Fibroblast of skin of right biceps (primary cell): ENCODE measurements around the gene RBM5.
A peak's percentile ranks its signal among the peaks of the same experiment; 100 is the strongest.

Experiments
- DNase-seq: peaks from one replicate; pipeline ENCODE4 v3.0.0-alpha.2; 2013

RBM5 gene

DNA sequence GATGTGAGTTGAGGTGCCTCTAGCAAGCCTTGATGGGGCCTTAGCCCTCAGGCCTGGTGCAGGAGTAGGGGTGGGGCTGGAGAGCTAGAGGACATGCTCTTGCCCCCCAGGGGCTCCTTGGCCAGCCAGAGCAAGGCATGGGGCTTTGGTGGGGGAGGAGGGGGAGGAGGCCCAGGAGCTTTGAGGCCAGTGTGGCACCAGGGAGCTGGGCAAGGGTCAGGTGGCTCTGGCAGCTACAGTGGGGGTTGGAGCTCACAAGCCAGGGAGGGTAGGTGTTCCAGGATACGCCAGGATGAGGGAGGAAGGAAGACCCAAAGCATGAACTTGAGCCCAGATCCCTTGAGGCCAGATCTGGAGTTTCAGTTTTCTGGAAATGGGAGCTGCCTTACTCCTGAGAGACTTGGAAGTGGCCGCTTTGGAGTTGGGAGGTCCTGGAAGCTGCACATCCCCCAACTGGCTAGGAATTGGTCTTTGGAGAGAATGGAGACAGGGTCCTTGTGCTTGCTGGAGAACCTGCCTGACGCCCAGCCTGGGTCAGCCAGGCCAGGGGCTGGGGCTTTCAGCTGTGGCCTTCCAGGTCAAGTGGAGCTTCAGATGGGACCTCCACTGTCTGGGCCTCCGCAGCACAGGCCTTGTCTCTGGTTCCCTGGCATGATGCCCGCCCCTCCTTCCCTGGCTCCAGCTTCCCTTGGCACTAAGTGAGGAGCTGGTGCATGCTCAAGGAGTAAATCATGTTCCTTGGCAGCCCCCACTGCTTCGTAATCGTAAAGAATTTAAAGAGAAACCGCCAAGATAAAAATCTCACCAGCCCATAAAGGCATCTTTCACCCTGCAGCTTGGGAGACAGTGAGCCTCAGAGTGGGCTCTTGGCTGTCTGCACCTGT, 75.1 kb downstream of the RBM5 start:
- peak; percentile 95 for DNase-seq

DNA sequence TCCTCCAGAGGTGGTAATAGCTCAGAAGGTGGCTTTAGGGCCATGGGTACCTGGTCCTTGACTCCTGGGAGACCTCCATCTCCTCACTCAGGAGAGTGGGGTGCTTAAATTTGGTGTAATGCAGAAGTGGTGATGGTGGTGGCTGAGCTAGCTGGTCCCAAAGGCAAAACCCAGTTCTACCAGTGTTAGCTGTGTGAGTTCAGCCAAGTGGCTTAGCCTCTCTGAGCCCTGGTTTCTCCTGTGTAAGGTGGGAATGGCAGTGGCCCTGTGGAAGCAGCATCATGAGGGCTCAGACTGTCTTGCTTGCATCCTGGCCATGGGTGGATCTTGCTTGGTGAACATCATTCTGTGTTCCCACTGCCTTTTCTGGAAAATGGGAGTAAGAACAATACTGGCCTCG, 75.8 kb downstream of the RBM5 start:
- no peak for DNase-seq

DNA sequence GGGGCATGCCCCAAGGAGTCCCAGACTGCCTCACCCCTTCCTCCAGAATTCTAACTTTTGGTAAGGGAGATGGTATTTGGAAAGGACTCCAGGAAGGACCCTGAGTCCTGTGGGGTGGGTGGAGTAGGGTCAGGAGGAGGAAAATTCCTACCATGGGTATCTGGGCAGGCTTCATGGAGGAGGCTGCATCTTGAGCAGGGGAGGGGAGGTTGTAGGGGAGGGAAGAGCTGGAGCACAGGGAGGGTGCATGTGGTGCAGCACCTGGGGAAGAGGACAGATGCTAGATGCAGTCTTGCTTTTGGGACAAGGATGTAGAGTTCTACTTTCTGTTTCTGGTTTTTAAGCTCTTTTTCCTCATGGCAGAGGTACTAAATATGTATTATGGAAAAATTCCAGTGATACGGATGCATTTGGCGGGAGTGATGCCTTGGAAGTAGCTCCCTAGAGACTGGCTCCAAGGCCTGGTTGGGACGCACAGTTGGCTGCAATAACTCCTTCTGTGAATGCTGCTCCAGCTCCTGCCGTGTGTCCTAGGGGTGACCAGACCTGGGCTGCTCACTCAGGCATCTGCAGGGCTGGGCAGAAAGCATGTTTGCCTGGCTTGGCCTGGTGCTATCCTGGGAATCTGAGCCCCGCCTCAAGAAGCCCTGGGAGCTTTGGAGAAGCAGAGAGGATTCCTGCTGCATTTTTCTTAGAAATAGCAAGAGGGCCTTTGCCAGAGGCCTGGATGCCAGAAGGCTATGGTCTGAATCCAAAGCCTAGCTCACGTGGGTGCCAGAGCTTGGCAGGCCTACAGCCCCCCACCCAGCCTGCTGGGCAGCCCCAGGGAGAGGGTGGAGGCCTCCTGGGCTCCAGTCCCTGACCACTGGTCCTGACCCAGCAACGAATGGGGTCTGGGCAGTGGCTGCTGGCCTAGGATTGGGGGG, 76.5 kb downstream of the RBM5 start:
- DNase-seq: peak; percentile 70

DNA sequence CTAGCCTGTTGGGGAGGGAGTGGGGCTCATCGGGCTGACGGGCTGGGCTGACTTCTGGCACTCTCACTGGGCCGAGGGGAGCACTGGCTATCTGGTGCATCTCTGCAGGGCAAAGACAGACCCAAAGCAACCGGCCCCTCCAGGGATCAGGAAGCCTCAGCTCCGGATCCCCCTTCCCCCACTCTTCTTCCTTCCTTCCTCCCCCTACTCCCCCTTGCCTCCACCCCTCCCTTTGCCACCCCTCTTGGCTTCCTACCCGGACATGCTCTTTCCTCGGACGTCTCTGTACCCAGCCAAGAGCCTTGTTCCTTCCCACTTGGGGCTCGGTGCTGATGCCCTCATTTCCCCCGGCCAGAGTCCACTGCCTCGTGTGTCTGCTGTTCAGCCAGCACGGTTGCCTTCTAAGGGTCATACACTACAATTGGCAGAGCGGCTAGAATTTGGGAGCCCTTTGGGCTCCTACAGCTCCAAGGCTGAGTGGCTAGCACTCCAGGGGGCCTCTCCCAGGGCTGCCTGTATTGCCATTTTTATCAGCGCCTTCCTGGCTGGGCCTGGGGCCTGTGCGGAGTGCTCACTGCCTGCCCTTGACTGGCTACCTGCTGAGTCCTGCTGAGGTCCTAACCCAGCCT, 77.3 kb downstream of the RBM5 start:
- DNase-seq: no peak

DNA sequence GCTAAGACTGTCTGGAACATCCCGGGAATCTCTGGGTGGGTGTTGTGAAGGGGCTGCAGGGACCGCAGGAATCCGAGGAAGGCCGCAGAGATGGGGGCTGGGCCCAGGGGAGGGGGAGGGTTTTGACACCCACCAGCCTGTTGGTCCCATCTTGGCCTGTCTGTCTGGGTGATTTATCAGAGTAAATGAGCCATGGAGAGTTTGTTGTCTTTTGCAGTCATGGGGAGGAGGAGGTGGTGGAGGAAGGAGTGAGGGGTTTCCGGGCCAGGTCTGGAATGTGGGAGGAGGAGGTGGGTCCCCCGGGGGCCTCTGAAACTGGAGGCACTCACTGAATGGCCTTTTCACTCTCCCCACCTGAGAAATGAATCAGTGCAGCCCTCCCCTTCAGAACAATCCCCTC, 77.9 kb downstream of the RBM5 start:
- DNase-seq: peak; percentile 73

DNA sequence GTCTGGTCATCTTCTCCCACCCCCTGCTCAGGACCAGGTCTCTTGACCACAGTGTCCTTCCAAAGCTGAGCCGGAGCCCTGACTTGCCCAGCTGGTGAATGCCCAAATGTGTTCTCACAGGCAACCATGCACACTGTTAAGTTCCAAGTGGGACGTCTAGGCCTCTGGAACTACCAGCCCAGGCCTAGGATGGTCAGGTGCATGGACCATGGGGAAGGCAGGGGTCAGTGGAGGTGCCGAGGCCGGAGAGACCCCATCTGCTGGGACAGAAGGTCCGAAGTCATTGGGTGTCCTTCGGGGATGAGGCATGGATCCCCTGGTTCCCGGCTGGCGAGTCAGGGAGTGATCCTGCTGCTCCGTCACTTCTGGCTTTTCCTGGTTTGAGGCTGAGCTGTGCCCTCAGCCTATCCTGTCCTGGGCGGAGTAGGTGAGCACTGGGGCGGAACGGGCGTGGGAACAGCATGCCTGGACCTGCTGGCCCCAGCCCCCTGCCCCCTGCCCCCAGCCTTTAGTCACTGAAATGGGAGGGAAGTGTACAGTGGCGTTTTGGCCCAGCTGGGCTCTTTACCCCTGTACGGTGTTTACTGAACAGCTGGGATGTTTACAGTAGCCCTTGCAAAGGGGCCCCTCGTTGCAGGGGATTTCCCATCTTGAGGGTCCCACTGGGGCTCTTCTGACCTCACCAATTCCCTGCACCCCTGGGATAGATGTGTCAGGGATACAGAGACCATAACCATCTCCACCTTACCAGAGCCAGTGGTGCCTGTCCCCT, 78.5 kb downstream of the RBM5 start:
- DNase-seq: peak; percentile 27

DNA sequence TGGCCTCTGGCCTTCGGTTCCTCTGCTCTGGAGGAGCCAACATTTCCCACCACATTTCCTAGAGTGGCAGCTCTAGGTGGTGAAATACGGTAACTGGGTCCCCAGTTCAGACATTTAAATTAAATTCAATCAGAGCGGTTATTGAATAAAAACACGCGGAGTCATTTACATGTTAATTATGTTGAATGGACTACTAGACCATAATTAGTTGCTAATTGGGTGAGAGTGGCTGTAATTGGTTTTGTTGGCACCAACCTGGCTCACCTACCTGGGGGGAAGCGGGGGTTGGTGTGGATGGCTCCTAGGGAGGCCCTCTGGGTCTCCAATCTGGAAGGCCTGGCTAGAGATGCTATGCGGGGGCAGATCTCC, 79.1 kb downstream of the RBM5 start:
- DNase-seq: no peak

DNA sequence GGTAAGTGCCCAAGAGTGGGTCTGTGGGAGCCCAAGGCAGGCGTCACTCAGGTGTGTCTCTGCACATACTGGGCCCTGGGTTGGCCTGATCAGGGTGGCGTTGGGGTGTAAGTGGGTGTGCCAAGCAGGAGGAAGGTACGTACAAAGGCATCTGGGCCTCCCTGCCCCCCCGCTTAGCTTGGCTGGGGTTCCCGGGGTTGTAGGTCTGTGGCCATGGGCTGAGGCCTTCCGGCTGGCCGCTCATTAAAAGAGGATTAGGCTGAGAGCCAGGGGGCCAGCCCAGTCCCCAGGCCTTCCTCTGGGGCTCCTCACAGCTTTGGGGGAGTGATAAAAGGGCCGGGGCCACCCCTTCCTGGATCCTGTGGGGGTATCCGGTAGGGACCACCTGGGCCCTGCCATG, 79.7 kb downstream of the RBM5 start:
- no peak for DNase-seq
